H9 (cell line): Measurements from ENCODE around the gene RBFOX2. TPM values are rescaled to one million over a fixed set of nuclear protein-coding genes. Genes with fewer than 3 reads are reported as not detected.

ENCODE experiments used
- DNase-seq: peaks from one replicate; pipeline ENCODE4 v3.0.0-alpha.2; 2017
- H2AFZ ChIP-seq: one replicate; pipeline ENCODE4 v1.6.1; 2013; ENCODE audit warnings: mild to moderate bottlenecking, low read length, control low read depth, moderate library complexity
- H2AK5ac ChIP-seq: 2 replicates; pipeline ENCODE4 v1.6.1; 2013; ENCODE audit warnings: low read length, control low read depth, mixed read lengths; ENCODE audit not compliant: insufficient read length
- H2BK120ac ChIP-seq: one replicate; pipeline ENCODE4 v1.6.1; 2013; ENCODE audit warnings: low read depth, mild to moderate bottlenecking, low read length, control low read depth, inconsistent platforms; ENCODE audit not compliant: poor library complexity, severe bottlenecking
- H2BK12ac ChIP-seq: 2 replicates; pipeline ENCODE4 v1.6.1; 2013; ENCODE audit warnings: low read length, control low read depth, mixed read lengths, low read depth; ENCODE audit not compliant: insufficient read length
- H2BK15ac ChIP-seq: 2 replicates; pipeline ENCODE4 v1.6.1; 2013; ENCODE audit warnings: low read depth, low read length, control low read depth
- H2BK20ac ChIP-seq: one replicate; pipeline ENCODE4 v1.6.1; 2013; ENCODE audit warnings: low read depth, mild to moderate bottlenecking, low read length, control low read depth, inconsistent platforms; ENCODE audit not compliant: poor library complexity, severe bottlenecking
- H2BK5ac ChIP-seq: 2 replicates; pipeline ENCODE4 v1.6.1; 2013; ENCODE audit warnings: low read length, control low read depth, mixed read lengths; ENCODE audit not compliant: insufficient read length
- H3K14ac ChIP-seq: 2 replicates; pipeline ENCODE4 v1.6.1; 2013; ENCODE audit warnings: low read length, control low read depth; ENCODE audit not compliant: insufficient read depth
- H3K18ac ChIP-seq: 2 replicates; pipeline ENCODE4 v1.6.1; 2013; ENCODE audit warnings: low read depth, mild to moderate bottlenecking, mixed read lengths, low read length, control low read depth; ENCODE audit not compliant: insufficient read length
- H3K23ac ChIP-seq: 2 replicates; pipeline ENCODE4 v1.6.1; 2013; ENCODE audit warnings: low read length, control low read depth, mixed read lengths, low read depth; ENCODE audit not compliant: insufficient read length
- H3K23me2 ChIP-seq: 2 replicates; pipeline ENCODE4 v1.6.1; 2013; ENCODE audit warnings: low read depth, mild to moderate bottlenecking, mixed read lengths, low read length, control low read depth; ENCODE audit not compliant: insufficient read length, poor library complexity, severe bottlenecking
- H3K27ac ChIP-seq: 2 replicates; pipeline ENCODE4 v1.5.1; 2013; ENCODE audit warnings: low read length, control low read depth, mixed read lengths, low read depth; ENCODE audit not compliant: insufficient read length
- H3K27me3 ChIP-seq: 2 replicates; pipeline ENCODE4 v1.6.1; 2013; ENCODE audit warnings: low read length, control low read depth, inconsistent platforms; ENCODE audit not compliant: insufficient read depth
- H3K4ac ChIP-seq: 2 replicates; pipeline ENCODE4 v1.6.1; 2013; ENCODE audit warnings: low read depth, mild to moderate bottlenecking, control low read depth, inconsistent platforms, low read length, moderate library complexity
- H3K4me1 ChIP-seq: 2 replicates; pipeline ENCODE4 v1.6.1; 2013; ENCODE audit warnings: low read length, control low read depth, inconsistent platforms; ENCODE audit not compliant: insufficient read depth
- H3K4me2 ChIP-seq: 2 replicates; pipeline ENCODE4 v1.6.1; 2013; ENCODE audit warnings: low read length, control low read depth, mixed read lengths; ENCODE audit not compliant: insufficient read length, insufficient read depth
- H3K56ac ChIP-seq: 2 replicates; pipeline ENCODE4 v1.6.1; 2013; ENCODE audit warnings: low read depth, mild to moderate bottlenecking, mixed read lengths, low read length, control low read depth; ENCODE audit not compliant: insufficient read length
- H3K79me1 ChIP-seq: 2 replicates; pipeline ENCODE4 v1.6.1; 2013; ENCODE audit warnings: low read depth, mild to moderate bottlenecking, moderate library complexity, low read length, control low read depth, inconsistent platforms; ENCODE audit not compliant: insufficient read depth, poor library complexity, severe bottlenecking
- H3K79me2 ChIP-seq: 2 replicates; pipeline ENCODE4 v1.6.1; 2013; ENCODE audit warnings: low read length, control low read depth, inconsistent platforms; ENCODE audit not compliant: insufficient read depth
- H3K9ac ChIP-seq: 2 replicates; pipeline ENCODE4 v1.6.1; 2013; ENCODE audit warnings: low read length, control low read depth, mixed read lengths; ENCODE audit not compliant: insufficient read length; ENCODE audit errors: extremely low read depth
- H3K9me3 ChIP-seq: one replicate; pipeline ENCODE4 v1.6.1; 2013; ENCODE audit warnings: low read depth, low read length, inconsistent platforms; ENCODE audit not compliant: control insufficient read depth
- H3T11ph ChIP-seq: one replicate; pipeline ENCODE4 v1.6.1; 2013; ENCODE audit warnings: mild to moderate bottlenecking, low read length, control low read depth, inconsistent platforms
- H4K20me1 ChIP-seq: one replicate; pipeline ENCODE4 v1.6.1; 2013; ENCODE audit not compliant: control insufficient read depth, insufficient read length, insufficient read depth
- H4K5ac ChIP-seq: 2 replicates; pipeline ENCODE4 v1.6.1; 2013; ENCODE audit warnings: low read depth, mild to moderate bottlenecking, mixed read lengths, low read length, control low read depth; ENCODE audit not compliant: insufficient read length
- H4K8ac ChIP-seq: replicated peaks from 2 replicates; pipeline ENCODE4 v1.6.1; 2013; ENCODE audit warnings: low read length, control low read depth, mixed read lengths, low read depth; ENCODE audit not compliant: insufficient read length
- H4K91ac ChIP-seq: 2 replicates; pipeline ENCODE4 v1.6.1; 2013; ENCODE audit warnings: low read depth, mild to moderate bottlenecking, moderate library complexity, mixed read lengths, low read length, control low read depth; ENCODE audit not compliant: insufficient read length
- H3K27ac Mint-ChIP-seq, 3 experiments: 2 replicates in 2 of 3; 3 replicates in 1 of 3; pipeline ENCODE4 v1.8.0; 2020 to 2021; ENCODE audit warnings: mixed read lengths in 3 of 3, mild to moderate bottlenecking in 1 of 3, moderate library complexity in 1 of 3
- H3K27me3 Mint-ChIP-seq: 2 replicates; pipeline ENCODE4 v1.8.0; 2021; ENCODE audit warnings: low read depth, mild to moderate bottlenecking, moderate library complexity, mixed read lengths
- H3K36me3 Mint-ChIP-seq, 3 experiments: 2 replicates in 2 of 3; 3 replicates in 1 of 3; pipeline ENCODE4 v1.8.0; 2020 to 2021; ENCODE audit warnings: low read depth in 3 of 3, mixed read lengths in 3 of 3; ENCODE audit not compliant: insufficient read depth in 1 of 3
- H3K4me1 Mint-ChIP-seq, 2 experiments: 2 replicates each; pipeline ENCODE4 v1.8.0; 2020; ENCODE audit warnings: mixed read lengths in 2 of 2
- H3K4me3 Mint-ChIP-seq, 2 experiments: 2 replicates in 1 of 2; 3 replicates in 1 of 2; pipeline ENCODE4 v1.8.0; 2020 to 2021; ENCODE audit warnings: mild to moderate bottlenecking in 2 of 2, mixed read lengths in 2 of 2, moderate library complexity in 1 of 2
- H3K9me3 Mint-ChIP-seq, 2 experiments: 2 replicates in 1 of 2; 3 replicates in 1 of 2; pipeline ENCODE4 v1.8.0; 2020; ENCODE audit warnings: mild to moderate bottlenecking in 2 of 2, mixed read lengths in 2 of 2, moderate library complexity in 1 of 2
- CTCF ChIP-seq: fragments of 200-600 bp; sonication (generic); conservative IDR thresholded peaks from 3 replicates; pipeline ENCODE4 v1.8.0; 2021; ENCODE audit warnings: antibody characterized with exemption, mild to moderate bottlenecking
- WGBS: extraction: QIAGEN DNeasy Blood & Tissue Kit; methylation state at CpG from one replicate; pipeline ENCODE4 v1.1.7; 2013; ENCODE audit warnings: missing lambda C conversion rate, low lambda C conversion rate, mixed read lengths; ENCODE audit not compliant: insufficient read length; ENCODE audit errors: extremely low coverage; 5-methylcytosine and 5-hydroxymethylcytosine counted together
- total RNA-seq: library from RNA; stranded (reverse); gene quantifications from 2 replicates; pipeline ENCODE4 v1.2.1, GENCODE V29; 2021

The RBFOX2 gene
- total RNA-seq, 1 experiment from 2014 or later: 84.7 TPM

- Mint-ChIP-seq H3K4me3 (no peak overlapping the region), H3K27ac (no peak overlapping the region), H3K36me3 (no peaks in the 10 kb centered on the region), H3K27me3 (peaks cover 11% of the 10 kb centered on the region), H3K9me3 (no peaks in the 10 kb centered on the region; a peak in 1 of 5 replicates), H3K4me1 (no peaks in the 10 kb centered on the region)
- Histone ChIP-seq H2BK20ac (no peak overlapping the region), H2AFZ (no peak overlapping the region), H4K8ac (no peak overlapping the region), H3K27ac (no peak overlapping the region), H3K4ac (no peak overlapping the region), H3K9me3 (no peaks in the 10 kb centered on the region), H4K20me1 (no peaks in the 10 kb centered on the region), H3K79me2 (no peaks in the 10 kb centered on the region), H2BK15ac (no peak overlapping the region), H3K23me2 (no peaks in the 10 kb centered on the region), H3K14ac (no peak overlapping the region), H2BK12ac (no peak overlapping the region), H4K91ac (no peak overlapping the region), H2BK5ac (no peak overlapping the region), H3K27me3 (no peaks in the 10 kb centered on the region), H3K4me1 (no peaks in the 10 kb centered on the region), H4K5ac (no peak overlapping the region), H3K4me2 (no peak overlapping the region), H3K79me1 (no peaks in the 10 kb centered on the region), H3K18ac (no peak overlapping the region), H2AK5ac (no peak overlapping the region), H2BK120ac (no peak overlapping the region), H3K9ac (no peak overlapping the region), H3T11ph (no peak overlapping the region), H3K23ac (no peak overlapping the region), H3K56ac (no peak overlapping the region)
- no peak for TF ChIP-seq CTCF
- no CpG with 5 or more reads among the region's 1 CpG for WGBS
- DNase-seq: no peak
Measured at GRCh38 chr22:35690001-35690400, 338.6 kb downstream of the RBFOX2 start.
